Vagina (tissue), 2 donors: ENCODE results near the gene LMNTD1. TPM values are rescaled to one million over a fixed set of nuclear protein-coding genes. Genes with fewer than 3 reads are reported as not detected.
"Not testable (repeated sequence)": the region's sequence is repeated elsewhere in the genome, so short reads cannot be mapped to it uniquely, and the experiment has no call there.

Source experiments
- DNase-seq, 2 donors: peaks; one replicate each; pipeline ENCODE4 v3.0.0-alpha.2; 2017; ENCODE audit errors: extremely low spot score in 2 of 2
- H3K27ac ChIP-seq: fragments of 200-600 bp; sonication (generic); one replicate; pipeline ENCODE4 v1.5.1; 2019
- H3K27me3 ChIP-seq: fragments of 200-600 bp; sonication (generic); one replicate; pipeline ENCODE4 v1.5.1; 2019
- H3K36me3 ChIP-seq, 2 donors: fragments of 200-600 bp; sonication (generic); one replicate each; pipeline ENCODE4 v1.5.1; 2017 to 2019
- H3K4me1 ChIP-seq: fragments of 200-600 bp; sonication (generic); one replicate; pipeline ENCODE4 v1.5.1; 2019
- H3K4me3 ChIP-seq, 2 donors: fragments of 200-600 bp; sonication (generic); 1 replicate in 1 of 2; 2 replicates in 1 of 2; pipeline ENCODE4 v1.5.1; 2016 to 2019
- H3K9me3 ChIP-seq: fragments of 200-600 bp; sonication (generic); one replicate; pipeline ENCODE4 v1.5.1; 2019
- POLR2A ChIP-seq, 2 donors: fragments of 450-650 bp; IDR thresholded peaks; one replicate each; pipeline ENCODE4 v1.6.1; 2017; ENCODE audit warnings: antibody characterized with exemption in 2 of 2, mild to moderate bottlenecking in 2 of 2, moderate library complexity in 2 of 2
- POLR2AphosphoS5 ChIP-seq, 2 donors: sonication (generic); formaldehyde crosslinking; IDR thresholded peaks; one replicate each; pipeline ENCODE4 v1.9.0; 2017; ENCODE audit warnings: antibody characterized with exemption in 2 of 2, mild to moderate bottlenecking in 2 of 2, low read depth in 1 of 2; ENCODE audit not compliant: insufficient read depth in 1 of 2
- intact Hi-C: fragments of 100-400 bp; cut with DNase I; formaldehyde crosslinking; loops from one replicate; pipeline ENCODE4 v1.15.1; 2023
- total RNA-seq: library from RNA; depleted of rRNA; stranded (reverse); fragments of >200 nt; gene quantifications from one replicate; pipeline ENCODE4 v1.2.3, GENCODE V29; 2016
- TF ChIP-seq, protein P1 (sequence below), 3 experiments: fragments of 450-650 bp in 2 of 3; fragments of 200-600 bp in 1 of 3; sonication (generic) in 1 of 3; IDR thresholded peaks; one replicate each; pipeline ENCODE4 v1.5.1; 2017 to 2019; ENCODE audit warnings: antibody characterized with exemption in 3 of 3, mild to moderate bottlenecking in 2 of 3, moderate library complexity in 2 of 3

Gene LMNTD1, protein sequence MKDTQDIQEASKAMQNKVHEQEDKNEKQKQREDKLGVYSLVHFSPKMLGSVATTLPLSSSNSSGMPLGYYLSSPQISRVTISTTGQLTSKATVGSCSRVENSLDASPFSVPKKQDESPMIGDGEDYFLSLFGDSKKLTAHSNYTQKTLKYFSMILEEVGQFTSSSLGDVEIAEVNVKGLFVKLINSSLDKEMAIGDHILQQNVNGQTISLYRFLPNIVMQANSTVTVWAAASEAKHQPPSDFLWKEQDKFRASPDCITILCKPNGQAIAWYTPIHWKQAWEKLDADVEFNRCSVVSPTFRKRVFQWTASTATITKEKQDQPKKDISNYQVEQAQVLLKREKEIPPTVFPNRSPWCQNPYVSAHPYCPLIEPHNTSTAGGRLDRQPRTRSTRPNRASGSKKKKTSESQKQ
- not detected for total RNA-seq

GRCh38 chr12:25553098-25553497 is at the start of gene LMNTD1:
Gene LMNTD1 (minus strand): TSS chr12:25553283. CDS start chr12:25552959, 324 bp downstream.
- H3K27ac ChIP-seq, result no peak within 1 kb of the TSS
- DNase-seq, result no peak
- no peak within 1 kb of the TSS for H3K4me3 ChIP-seq
- intact Hi-C loops, result no loop called here
- TF ChIP-seq POLR2A (IDR thresholded peaks at IDR 0.05) (no peak), POLR2AphosphoS5 (IDR thresholded peaks at IDR 0.05; ENCODE audit: insufficient read depth in 1 of 2, low read depth in 1 of 2) (no peak)
- TF ChIP-seq, protein P1, sequence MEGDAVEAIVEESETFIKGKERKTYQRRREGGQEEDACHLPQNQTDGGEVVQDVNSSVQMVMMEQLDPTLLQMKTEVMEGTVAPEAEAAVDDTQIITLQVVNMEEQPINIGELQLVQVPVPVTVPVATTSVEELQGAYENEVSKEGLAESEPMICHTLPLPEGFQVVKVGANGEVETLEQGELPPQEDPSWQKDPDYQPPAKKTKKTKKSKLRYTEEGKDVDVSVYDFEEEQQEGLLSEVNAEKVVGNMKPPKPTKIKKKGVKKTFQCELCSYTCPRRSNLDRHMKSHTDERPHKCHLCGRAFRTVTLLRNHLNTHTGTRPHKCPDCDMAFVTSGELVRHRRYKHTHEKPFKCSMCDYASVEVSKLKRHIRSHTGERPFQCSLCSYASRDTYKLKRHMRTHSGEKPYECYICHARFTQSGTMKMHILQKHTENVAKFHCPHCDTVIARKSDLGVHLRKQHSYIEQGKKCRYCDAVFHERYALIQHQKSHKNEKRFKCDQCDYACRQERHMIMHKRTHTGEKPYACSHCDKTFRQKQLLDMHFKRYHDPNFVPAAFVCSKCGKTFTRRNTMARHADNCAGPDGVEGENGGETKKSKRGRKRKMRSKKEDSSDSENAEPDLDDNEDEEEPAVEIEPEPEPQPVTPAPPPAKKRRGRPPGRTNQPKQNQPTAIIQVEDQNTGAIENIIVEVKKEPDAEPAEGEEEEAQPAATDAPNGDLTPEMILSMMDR (IDR thresholded peaks at IDR 0.05), result no peak
- H3K36me3 ChIP-seq, result no peaks in the 10 kb centered on the region
- no peaks in the 10 kb centered on the region for H3K9me3 ChIP-seq
- H3K4me1 ChIP-seq, result no peaks in the 10 kb centered on the region
- no peaks in the 10 kb centered on the region for H3K27me3 ChIP-seq

- H3K36me3 ChIP-seq, result no peaks in the 10 kb centered on the region
- TF ChIP-seq, protein P1 (IDR thresholded peaks at IDR 0.05), result no peak
- TF ChIP-seq POLR2AphosphoS5 (IDR thresholded peaks at IDR 0.05; ENCODE audit: insufficient read depth in 1 of 2, low read depth in 1 of 2) (no peak), POLR2A (IDR thresholded peaks at IDR 0.05) (no peak)
- H3K27me3 ChIP-seq, result no peaks in the 10 kb centered on the region
- no peak overlapping the region for H3K4me3 ChIP-seq
- no peaks in the 10 kb centered on the region for H3K4me1 ChIP-seq
- no peak for DNase-seq
- no peak overlapping the region for H3K27ac ChIP-seq
- no peaks in the 10 kb centered on the region for H3K9me3 ChIP-seq
- intact Hi-C loops, result no loop called here
These were observed 45.9 kb upstream of the LMNTD1 start for GRCh38 chr12:25598956-25599355.

DNA sequence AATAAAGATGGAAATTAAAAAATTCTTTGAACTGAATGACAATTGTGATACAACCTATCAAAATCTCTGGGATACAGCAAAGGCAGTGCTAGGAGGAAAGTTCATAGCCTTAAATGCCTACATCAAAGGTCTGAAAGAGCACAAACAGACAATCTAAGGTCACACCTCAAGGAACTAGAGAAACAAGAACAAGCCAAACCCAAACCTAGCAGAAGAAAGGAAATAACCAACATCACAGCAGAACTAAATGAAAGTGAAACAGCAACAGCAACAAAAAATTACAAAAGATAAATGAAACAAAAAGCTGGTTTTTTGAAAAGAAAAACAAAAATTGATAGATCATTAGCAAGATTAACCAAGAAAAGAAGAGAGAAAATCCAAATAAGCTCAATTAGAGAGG is 42.4 kb upstream of the LMNTD1 start:
- DNase-seq, intact Hi-C loops, H3K4me3 ChIP-seq, H3K27me3 ChIP-seq, H3K27ac ChIP-seq, H3K9me3 ChIP-seq, H3K36me3 ChIP-seq, H3K4me1 ChIP-seq: not testable (repeated sequence)

DNA sequence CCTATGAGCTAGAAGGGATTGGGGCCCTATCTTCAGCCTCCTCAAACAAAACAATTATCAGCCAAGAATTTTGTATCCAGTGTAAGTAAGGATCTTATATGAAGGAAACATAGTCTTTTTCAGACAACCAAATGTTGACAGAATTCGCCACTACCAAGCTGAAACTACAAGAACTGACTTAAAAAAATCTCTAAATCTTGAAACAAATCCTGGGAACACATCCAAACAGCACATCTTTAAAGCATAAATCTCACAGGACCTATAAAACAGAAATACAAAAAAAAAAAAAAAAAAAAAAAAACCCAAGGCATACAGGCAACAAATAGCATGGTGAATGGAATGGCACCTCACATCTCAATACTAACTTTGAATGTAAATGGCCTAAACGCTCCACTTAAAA is 41.3 kb upstream of the LMNTD1 start:
- intact Hi-C loops, result no loop called here
- TF ChIP-seq, protein P1 (IDR thresholded peaks at IDR 0.05), result no peak
- no peak for TF ChIP-seq POLR2AphosphoS5 (IDR thresholded peaks at IDR 0.05; ENCODE audit: insufficient read depth in 1 of 2, low read depth in 1 of 2)
- TF ChIP-seq POLR2A (IDR thresholded peaks at IDR 0.05), result no peak
- H3K27me3 ChIP-seq, result no peaks in the 10 kb centered on the region

GRCh38 chr12:25592725-25593495 is 39.8 kb upstream of the LMNTD1 start:
- Histone ChIP-seq H3K27me3 (no peaks in the 10 kb centered on the region), H3K4me3 (no peak overlapping the region), H3K4me1 (no peaks in the 10 kb centered on the region), H3K27ac (no peak overlapping the region), H3K36me3 (no peaks in the 10 kb centered on the region), H3K9me3 (no peaks in the 10 kb centered on the region)
- TF ChIP-seq POLR2A (IDR thresholded peaks at IDR 0.05) (no peak), POLR2AphosphoS5 (IDR thresholded peaks at IDR 0.05; ENCODE audit: insufficient read depth in 1 of 2, low read depth in 1 of 2) (no peak)
- TF ChIP-seq, protein P1 (IDR thresholded peaks at IDR 0.05), result no peak
- intact Hi-C loops, result no loop called here
- DNase-seq, result no peak

More for the DNA sequence above, 41.3 kb upstream of the LMNTD1 start:
- no peak for DNase-seq
- Histone ChIP-seq H3K4me1 (no peaks in the 10 kb centered on the region), H3K36me3 (no peaks in the 10 kb centered on the region), H3K27ac (no peak overlapping the region), H3K9me3 (no peaks in the 10 kb centered on the region), H3K4me3 (no peak overlapping the region)
